ENCODE data around the gene C9orf152. TPM values are rescaled to one million over a fixed set of nuclear protein-coding genes. Genes with fewer than 3 reads are reported as not detected.

Gene C9orf152
- total and polyA plus RNA-seq, 2 donors (not counting 1 experiment from before 2014, with no cell fraction given), result under 0.01 TPM; not detected in 1

- H3K27me3 ChIP-seq (ENCODE audit: control insufficient read depth, insufficient read depth, low read length), result no peaks in the 10 kb centered on the region
- no peak overlapping the region for H3K27ac ChIP-seq (ENCODE audit: insufficient read depth, low read length)
- DNase-seq (ENCODE audit: low read depth in 2 of 2), result no peak
- H4K20me1 ChIP-seq (ENCODE audit: control insufficient read depth, extremely low read depth, insufficient read depth, low read length), result no peaks in the 10 kb centered on the region
- TF ChIP-seq EZH2 (IDR thresholded peaks at IDR 0.05; ENCODE audit: low read length, missing control alignments) (no peak), CTCF (conservative IDR thresholded peaks at IDR 0.05 in 1 of 2, IDR thresholded peaks at IDR 0.05 in 1 of 2; ENCODE audit: low read depth in 1 of 2, low read length in 2 of 2) (no peak)
- no peak overlapping the region for H3K4me2 ChIP-seq (ENCODE audit: extremely low read depth, insufficient read depth, low read length)
- H3K9ac ChIP-seq (ENCODE audit: insufficient read depth, low read length), result no peak overlapping the region
- H3K4me1 ChIP-seq (ENCODE audit: control insufficient read depth, extremely low read depth, insufficient read depth, low read length), result peaks cover 10% of the 10 kb centered on the region
- H3K36me3 ChIP-seq (ENCODE audit: control insufficient read depth, insufficient read depth, low read length), result no peaks in the 10 kb centered on the region
- no peak overlapping the region for H3K4me3 ChIP-seq (replicated peaks in 1 of 4; ENCODE audit: control extremely low read depth in 1 of 4, insufficient read depth in 1 of 4, low read depth in 3 of 4, low read length in 4 of 4)
- H3K9me3 ChIP-seq (ENCODE audit: control insufficient read depth, insufficient read depth, low read depth, low read length), result no peaks in the 10 kb centered on the region
- H2AFZ ChIP-seq (ENCODE audit: low read length), result no peak overlapping the region
- no peaks in the 10 kb centered on the region for H3K79me2 ChIP-seq (ENCODE audit: control insufficient read depth, insufficient read depth, low read length)
These were observed 29.7 kb downstream of the C9orf152 start for GRCh38 chr9:110178281-110178680.

- Histone ChIP-seq H3K79me2 (ENCODE audit: control insufficient read depth, insufficient read depth, low read length) (peaks cover 4% of the 10 kb centered on the region), H3K9me3 (ENCODE audit: control insufficient read depth, insufficient read depth, low read depth, low read length) (no peaks in the 10 kb centered on the region), H3K27ac (ENCODE audit: insufficient read depth, low read length) (no peak overlapping the region), H3K27me3 (ENCODE audit: control insufficient read depth, insufficient read depth, low read length) (no peaks in the 10 kb centered on the region), H4K20me1 (ENCODE audit: control insufficient read depth, extremely low read depth, insufficient read depth, low read length) (no peaks in the 10 kb centered on the region), H3K36me3 (ENCODE audit: control insufficient read depth, insufficient read depth, low read length) (peaks cover 12% of the 10 kb centered on the region), H3K4me3 (replicated peaks in 1 of 4; ENCODE audit: control extremely low read depth in 1 of 4, insufficient read depth in 1 of 4, low read depth in 3 of 4, low read length in 4 of 4) (no peak overlapping the region), H2AFZ (ENCODE audit: low read length) (no peak overlapping the region), H3K4me2 (ENCODE audit: extremely low read depth, insufficient read depth, low read length) (no peak overlapping the region), H3K4me1 (ENCODE audit: control insufficient read depth, extremely low read depth, insufficient read depth, low read length) (peaks cover 3% of the 10 kb centered on the region), H3K9ac (ENCODE audit: insufficient read depth, low read length) (no peak overlapping the region)
- TF ChIP-seq EZH2 (IDR thresholded peaks at IDR 0.05; ENCODE audit: low read length, missing control alignments), result no peak
- no peak for TF ChIP-seq CTCF (conservative IDR thresholded peaks at IDR 0.05 in 1 of 2, IDR thresholded peaks at IDR 0.05 in 1 of 2; ENCODE audit: low read depth in 1 of 2, low read length in 2 of 2)
- no peak for DNase-seq (ENCODE audit: low read depth in 2 of 2)
These were observed 32.5 kb downstream of the C9orf152 start for GRCh38 chr9:110175275-110175968.

GRCh38 chr9:110173322-110173642, 34.7 kb downstream of the C9orf152 start:
- Histone ChIP-seq H3K9ac (ENCODE audit: insufficient read depth, low read length) (no peak overlapping the region), H3K27me3 (ENCODE audit: control insufficient read depth, insufficient read depth, low read length) (no peaks in the 10 kb centered on the region)
- DNase-seq (ENCODE audit: low read depth in 2 of 2), result no peak

More at GRCh38 chr9:110173322-110173642, 34.7 kb downstream of the C9orf152 start:
- H3K27ac ChIP-seq (ENCODE audit: insufficient read depth, low read length), result no peak overlapping the region
- no peaks in the 10 kb centered on the region for H3K9me3 ChIP-seq (ENCODE audit: control insufficient read depth, insufficient read depth, low read depth, low read length)
- peaks cover 13% of the 10 kb centered on the region for H3K36me3 ChIP-seq (ENCODE audit: control insufficient read depth, insufficient read depth, low read length)
- H3K4me3 ChIP-seq (replicated peaks in 1 of 4; ENCODE audit: control extremely low read depth in 1 of 4, insufficient read depth in 1 of 4, low read depth in 3 of 4, low read length in 4 of 4), result no peak overlapping the region
- H3K4me2 ChIP-seq (ENCODE audit: extremely low read depth, insufficient read depth, low read length), result no peak overlapping the region
- no peaks in the 10 kb centered on the region for H4K20me1 ChIP-seq (ENCODE audit: control insufficient read depth, extremely low read depth, insufficient read depth, low read length)
- TF ChIP-seq EZH2 (IDR thresholded peaks at IDR 0.05; ENCODE audit: low read length, missing control alignments) (no peak), CTCF (conservative IDR thresholded peaks at IDR 0.05 in 1 of 2, IDR thresholded peaks at IDR 0.05 in 1 of 2; ENCODE audit: low read depth in 1 of 2, low read length in 2 of 2) (no peak)
- peaks cover 8% of the 10 kb centered on the region for H3K79me2 ChIP-seq (ENCODE audit: control insufficient read depth, insufficient read depth, low read length)
- H2AFZ ChIP-seq (ENCODE audit: low read length), result no peak overlapping the region
- H3K4me1 ChIP-seq (ENCODE audit: control insufficient read depth, extremely low read depth, insufficient read depth, low read length), result no peaks in the 10 kb centered on the region
